ENCODE measurements around the gene STYXL2.

DNA sequence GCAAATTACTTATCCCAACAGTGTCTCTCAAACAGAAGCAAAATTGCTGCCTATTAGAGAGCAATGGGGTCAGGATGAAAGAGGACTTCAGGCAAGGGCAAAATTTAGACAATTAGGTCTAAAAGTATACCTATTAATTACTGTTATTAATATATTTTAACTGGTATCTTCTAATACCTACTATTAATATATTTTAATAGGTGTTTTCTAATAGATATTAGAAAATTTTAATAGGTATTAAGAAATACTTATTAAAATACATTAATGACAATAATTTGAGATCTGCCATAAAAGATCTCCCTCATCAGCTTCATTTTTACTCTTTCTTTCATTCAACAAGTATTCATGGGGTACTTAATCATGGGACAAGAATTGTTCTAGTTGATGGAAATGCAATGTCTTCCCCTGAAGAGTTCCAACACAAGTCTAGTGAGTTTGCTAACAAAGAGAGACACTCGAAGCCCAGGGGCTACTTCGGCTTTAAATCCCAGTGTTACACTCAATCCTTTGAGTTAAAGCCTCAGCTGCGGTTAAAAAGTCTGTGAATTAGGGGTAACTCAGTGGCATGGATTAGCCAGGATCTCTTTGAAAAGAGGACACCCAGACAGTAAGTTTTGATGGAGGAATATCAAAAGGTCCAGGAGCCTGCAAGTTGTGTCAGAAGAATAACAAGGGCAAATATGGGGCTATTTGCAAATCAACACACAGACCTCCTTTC lies 44.1 kb downstream of the STYXL2 start:
- TF ChIP-seq, protein P1, sequence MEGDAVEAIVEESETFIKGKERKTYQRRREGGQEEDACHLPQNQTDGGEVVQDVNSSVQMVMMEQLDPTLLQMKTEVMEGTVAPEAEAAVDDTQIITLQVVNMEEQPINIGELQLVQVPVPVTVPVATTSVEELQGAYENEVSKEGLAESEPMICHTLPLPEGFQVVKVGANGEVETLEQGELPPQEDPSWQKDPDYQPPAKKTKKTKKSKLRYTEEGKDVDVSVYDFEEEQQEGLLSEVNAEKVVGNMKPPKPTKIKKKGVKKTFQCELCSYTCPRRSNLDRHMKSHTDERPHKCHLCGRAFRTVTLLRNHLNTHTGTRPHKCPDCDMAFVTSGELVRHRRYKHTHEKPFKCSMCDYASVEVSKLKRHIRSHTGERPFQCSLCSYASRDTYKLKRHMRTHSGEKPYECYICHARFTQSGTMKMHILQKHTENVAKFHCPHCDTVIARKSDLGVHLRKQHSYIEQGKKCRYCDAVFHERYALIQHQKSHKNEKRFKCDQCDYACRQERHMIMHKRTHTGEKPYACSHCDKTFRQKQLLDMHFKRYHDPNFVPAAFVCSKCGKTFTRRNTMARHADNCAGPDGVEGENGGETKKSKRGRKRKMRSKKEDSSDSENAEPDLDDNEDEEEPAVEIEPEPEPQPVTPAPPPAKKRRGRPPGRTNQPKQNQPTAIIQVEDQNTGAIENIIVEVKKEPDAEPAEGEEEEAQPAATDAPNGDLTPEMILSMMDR (IDR thresholded peaks at IDR 0.05 in 4 of 5, conservative IDR thresholded peaks at IDR 0.05 in 1 of 5): no peak
- no peak for TF ChIP-seq POLR2A (IDR thresholded peaks at IDR 0.05)
